Esophagus squamous epithelium (tissue), 4 donors: Measurements from ENCODE around the gene UBQLN4.

ENCODE experiments used
- POLR2A ChIP-seq, 4 donors: fragments of 450-650 bp; IDR thresholded peaks; one replicate each; pipeline ENCODE4 v1.6.1; 2017; ENCODE audit warnings: antibody characterized with exemption in 4 of 4, mild to moderate bottlenecking in 4 of 4, moderate library complexity in 3 of 4
- TF ChIP-seq, protein P1 (sequence below), 6 experiments: fragments of 450-650 bp in 4 of 6; fragments of 200-600 bp in 2 of 6; sonication (generic) in 2 of 6; IDR thresholded peaks; one replicate each; pipeline ENCODE4 v1.5.1; 2016 to 2019; ENCODE audit warnings: antibody characterized with exemption in 6 of 6, mild to moderate bottlenecking in 4 of 6, moderate library complexity in 4 of 6

DNA sequence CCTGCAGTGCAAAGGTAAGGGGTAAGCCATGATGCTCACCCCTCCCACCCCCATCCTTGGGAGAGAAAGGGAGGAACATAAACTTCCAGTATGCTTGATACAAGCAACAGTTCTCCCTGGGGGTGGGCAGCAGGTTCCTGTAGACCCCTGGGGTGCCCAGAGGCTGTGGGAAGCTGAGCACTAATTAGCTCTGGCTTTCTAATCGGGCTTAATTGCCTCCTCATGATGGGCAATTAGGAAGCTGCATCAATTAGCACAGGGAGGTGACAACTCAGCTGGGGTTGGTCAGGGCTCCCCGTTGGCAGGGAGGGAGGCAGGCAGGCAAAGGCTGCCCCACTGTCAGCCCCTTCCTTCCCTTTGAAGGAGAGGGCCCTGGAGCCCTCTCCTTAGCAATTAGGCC, 45.2 kb upstream of the UBQLN4 start:
- TF ChIP-seq, protein P1, sequence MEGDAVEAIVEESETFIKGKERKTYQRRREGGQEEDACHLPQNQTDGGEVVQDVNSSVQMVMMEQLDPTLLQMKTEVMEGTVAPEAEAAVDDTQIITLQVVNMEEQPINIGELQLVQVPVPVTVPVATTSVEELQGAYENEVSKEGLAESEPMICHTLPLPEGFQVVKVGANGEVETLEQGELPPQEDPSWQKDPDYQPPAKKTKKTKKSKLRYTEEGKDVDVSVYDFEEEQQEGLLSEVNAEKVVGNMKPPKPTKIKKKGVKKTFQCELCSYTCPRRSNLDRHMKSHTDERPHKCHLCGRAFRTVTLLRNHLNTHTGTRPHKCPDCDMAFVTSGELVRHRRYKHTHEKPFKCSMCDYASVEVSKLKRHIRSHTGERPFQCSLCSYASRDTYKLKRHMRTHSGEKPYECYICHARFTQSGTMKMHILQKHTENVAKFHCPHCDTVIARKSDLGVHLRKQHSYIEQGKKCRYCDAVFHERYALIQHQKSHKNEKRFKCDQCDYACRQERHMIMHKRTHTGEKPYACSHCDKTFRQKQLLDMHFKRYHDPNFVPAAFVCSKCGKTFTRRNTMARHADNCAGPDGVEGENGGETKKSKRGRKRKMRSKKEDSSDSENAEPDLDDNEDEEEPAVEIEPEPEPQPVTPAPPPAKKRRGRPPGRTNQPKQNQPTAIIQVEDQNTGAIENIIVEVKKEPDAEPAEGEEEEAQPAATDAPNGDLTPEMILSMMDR (IDR thresholded peaks at IDR 0.05) = no peak
- no peak for TF ChIP-seq POLR2A (IDR thresholded peaks at IDR 0.05)
